ENCODE data around the gene TAF3.
"Not testable (repeated sequence)": the region's sequence is repeated elsewhere in the genome, so short reads cannot be mapped to it uniquely, and the experiment has no call there.

The TAF3 gene

DNA sequence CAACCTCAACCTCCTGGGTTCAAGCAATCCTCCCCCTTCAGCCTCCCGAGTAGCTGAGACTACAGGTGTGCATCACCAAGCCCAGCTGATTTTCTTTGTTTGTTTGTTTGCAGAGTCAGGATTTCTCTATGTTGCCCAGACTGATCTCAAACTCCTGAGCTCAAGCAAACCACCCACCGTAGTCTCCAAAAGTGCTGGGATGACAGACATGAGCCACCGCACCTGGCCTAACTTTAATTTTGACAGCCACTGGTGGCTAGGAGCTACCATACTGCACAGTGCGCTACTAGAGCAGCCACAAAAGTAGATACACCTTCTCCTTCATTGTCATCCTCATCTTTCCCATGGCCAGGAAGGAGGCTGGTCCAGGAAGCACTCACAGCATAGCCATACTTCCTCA is 205.0 kb downstream of the TAF3 start:
- no peaks in the 10 kb centered on the region for H3K27me3 ChIP-seq (ENCODE audit: insufficient read depth, low read length, poor library complexity)
- H3K9me3 ChIP-seq (ENCODE audit: insufficient read depth, low read length, severe bottlenecking): no peaks in the 10 kb centered on the region
- no peak overlapping the region for H3K4me3 ChIP-seq (ENCODE audit: low read depth in 1 of 2, low read length in 2 of 2)
- ATAC-seq (ENCODE audit: insufficient read depth, low read depth) (no peak), DNase-seq (no peak)
- no peak overlapping the region for H3K27ac ChIP-seq (ENCODE audit: low read length)
- no peak overlapping the region for H3K9ac ChIP-seq (ENCODE audit: low read depth, low read length)
- no peaks in the 10 kb centered on the region for H3K79me2 ChIP-seq (ENCODE audit: insufficient read depth, low read length)
- TF ChIP-seq, protein P1, sequence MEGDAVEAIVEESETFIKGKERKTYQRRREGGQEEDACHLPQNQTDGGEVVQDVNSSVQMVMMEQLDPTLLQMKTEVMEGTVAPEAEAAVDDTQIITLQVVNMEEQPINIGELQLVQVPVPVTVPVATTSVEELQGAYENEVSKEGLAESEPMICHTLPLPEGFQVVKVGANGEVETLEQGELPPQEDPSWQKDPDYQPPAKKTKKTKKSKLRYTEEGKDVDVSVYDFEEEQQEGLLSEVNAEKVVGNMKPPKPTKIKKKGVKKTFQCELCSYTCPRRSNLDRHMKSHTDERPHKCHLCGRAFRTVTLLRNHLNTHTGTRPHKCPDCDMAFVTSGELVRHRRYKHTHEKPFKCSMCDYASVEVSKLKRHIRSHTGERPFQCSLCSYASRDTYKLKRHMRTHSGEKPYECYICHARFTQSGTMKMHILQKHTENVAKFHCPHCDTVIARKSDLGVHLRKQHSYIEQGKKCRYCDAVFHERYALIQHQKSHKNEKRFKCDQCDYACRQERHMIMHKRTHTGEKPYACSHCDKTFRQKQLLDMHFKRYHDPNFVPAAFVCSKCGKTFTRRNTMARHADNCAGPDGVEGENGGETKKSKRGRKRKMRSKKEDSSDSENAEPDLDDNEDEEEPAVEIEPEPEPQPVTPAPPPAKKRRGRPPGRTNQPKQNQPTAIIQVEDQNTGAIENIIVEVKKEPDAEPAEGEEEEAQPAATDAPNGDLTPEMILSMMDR (IDR thresholded peaks at IDR 0.05; ENCODE audit: borderline replicate concordance, extremely low read depth, low read length, poor library complexity, severe bottlenecking): no peak
- no peak for TF ChIP-seq EZH2 (IDR thresholded peaks at IDR 0.05; ENCODE audit: borderline replicate concordance, low read depth, low read length, severe bottlenecking)
- no peak overlapping the region for H3K4me2 ChIP-seq (ENCODE audit: insufficient read depth, low read length)
- H3K36me3 ChIP-seq (ENCODE audit: insufficient read depth, low read length): no peaks in the 10 kb centered on the region
- no peaks in the 10 kb centered on the region for H3K4me1 ChIP-seq (ENCODE audit: insufficient read depth, low read length)
- no peaks in the 10 kb centered on the region for H4K20me1 ChIP-seq (ENCODE audit: insufficient read depth, low read length)
- no peak overlapping the region for H2AFZ ChIP-seq (ENCODE audit: low read depth, low read length)

DNA sequence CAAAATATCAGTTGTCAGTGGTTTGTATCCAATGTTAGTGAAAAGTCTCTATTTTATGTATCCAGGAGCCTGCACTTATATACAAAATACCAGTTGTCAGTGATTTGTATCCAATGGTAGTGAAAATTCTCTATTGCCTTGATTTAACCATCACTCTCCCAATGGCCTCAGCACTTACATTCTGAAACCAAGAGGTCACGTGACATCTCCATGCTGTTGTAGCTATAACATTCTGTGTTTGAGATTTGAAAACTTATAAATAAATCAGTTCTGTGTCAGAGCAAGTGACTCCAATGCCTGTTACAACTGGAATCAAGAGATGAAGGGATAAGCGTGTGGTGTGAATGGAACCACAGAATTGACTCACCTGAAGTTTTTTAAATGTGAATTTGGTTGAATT is 205.5 kb downstream of the TAF3 start:
- H4K20me1 ChIP-seq (ENCODE audit: insufficient read depth, low read length): no peaks in the 10 kb centered on the region
- no peaks in the 10 kb centered on the region for H3K27me3 ChIP-seq (ENCODE audit: insufficient read depth, low read length, poor library complexity)
- no peak overlapping the region for H3K27ac ChIP-seq (ENCODE audit: low read length)
- no peaks in the 10 kb centered on the region for H3K9me3 ChIP-seq (ENCODE audit: insufficient read depth, low read length, severe bottlenecking)
- no peak for TF ChIP-seq EZH2 (IDR thresholded peaks at IDR 0.05; ENCODE audit: borderline replicate concordance, low read depth, low read length, severe bottlenecking)
- TF ChIP-seq, protein P1 (IDR thresholded peaks at IDR 0.05; ENCODE audit: borderline replicate concordance, extremely low read depth, low read length, poor library complexity, severe bottlenecking): no peak
- no peaks in the 10 kb centered on the region for H3K4me1 ChIP-seq (ENCODE audit: insufficient read depth, low read length)
- H3K4me3 ChIP-seq (ENCODE audit: low read depth in 1 of 2, low read length in 2 of 2): no peak overlapping the region
- no peak overlapping the region for H3K9ac ChIP-seq (ENCODE audit: low read depth, low read length)
- H3K79me2 ChIP-seq (ENCODE audit: insufficient read depth, low read length): no peaks in the 10 kb centered on the region
- ATAC-seq (ENCODE audit: insufficient read depth, low read depth) (no peak), DNase-seq (no peak)
- no peaks in the 10 kb centered on the region for H3K36me3 ChIP-seq (ENCODE audit: insufficient read depth, low read length)
- no peak overlapping the region for H2AFZ ChIP-seq (ENCODE audit: low read depth, low read length)
- no peak overlapping the region for H3K4me2 ChIP-seq (ENCODE audit: insufficient read depth, low read length)

DNA sequence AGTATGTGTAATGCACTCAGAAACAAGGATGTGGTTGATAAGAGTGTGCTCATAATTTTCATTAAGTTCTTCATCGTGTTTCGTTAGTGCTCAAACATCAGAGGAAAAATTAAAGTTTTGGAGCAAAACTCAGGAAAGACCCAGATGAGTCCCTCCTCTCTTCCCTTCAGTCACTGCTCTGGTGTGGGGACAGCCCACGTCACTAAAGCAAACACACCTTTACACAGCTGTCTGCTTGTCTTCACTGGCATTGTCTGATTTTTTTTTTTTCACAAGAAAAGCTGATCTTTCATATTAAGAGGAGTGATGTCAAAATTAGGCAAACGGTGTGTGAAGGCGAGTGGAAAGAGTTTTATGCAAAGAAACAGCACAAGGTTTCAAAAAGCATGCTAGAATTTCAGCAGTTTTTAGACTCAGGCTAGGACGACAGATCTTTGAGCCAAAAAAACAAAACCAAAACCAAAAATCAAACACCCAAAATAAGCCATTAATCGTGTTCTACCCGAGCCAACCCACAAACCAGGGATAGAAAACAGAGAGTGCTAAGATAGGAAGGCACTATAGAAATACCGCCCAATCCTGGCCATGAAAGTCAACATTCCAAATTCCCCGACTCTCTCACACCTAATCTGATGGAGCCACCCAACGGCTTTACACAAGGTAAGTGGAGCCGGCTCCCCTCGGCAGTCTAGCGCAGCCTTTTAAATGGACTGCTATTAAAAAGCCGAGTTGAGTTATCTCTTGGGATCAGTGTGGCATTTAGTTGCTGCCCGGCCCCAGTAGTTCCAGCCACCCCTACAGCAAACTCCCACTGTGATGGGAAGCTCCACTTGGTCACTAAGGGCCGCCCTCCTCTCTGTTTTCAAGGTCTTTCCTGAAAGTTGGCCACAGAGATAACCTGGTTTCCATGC is 208.3 kb downstream of the TAF3 start:
- Histone ChIP-seq H3K27ac (ENCODE audit: low read length) (no peak overlapping the region), H3K79me2 (ENCODE audit: insufficient read depth, low read length) (no peaks in the 10 kb centered on the region), H3K4me2 (ENCODE audit: insufficient read depth, low read length) (no peak overlapping the region), H2AFZ (ENCODE audit: low read depth, low read length) (no peak overlapping the region), H4K20me1 (ENCODE audit: insufficient read depth, low read length) (no peaks in the 10 kb centered on the region), H3K4me3 (ENCODE audit: low read depth in 1 of 2, low read length in 2 of 2) (no peak overlapping the region), H3K9ac (ENCODE audit: low read depth, low read length) (no peak overlapping the region), H3K4me1 (ENCODE audit: insufficient read depth, low read length) (no peaks in the 10 kb centered on the region), H3K27me3 (ENCODE audit: insufficient read depth, low read length, poor library complexity) (no peaks in the 10 kb centered on the region), H3K9me3 (ENCODE audit: insufficient read depth, low read length, severe bottlenecking) (no peaks in the 10 kb centered on the region), H3K36me3 (ENCODE audit: insufficient read depth, low read length) (no peaks in the 10 kb centered on the region)
- TF ChIP-seq, protein P1 (IDR thresholded peaks at IDR 0.05; ENCODE audit: borderline replicate concordance, extremely low read depth, low read length, poor library complexity, severe bottlenecking): no peak
- no peak for TF ChIP-seq EZH2 (IDR thresholded peaks at IDR 0.05; ENCODE audit: borderline replicate concordance, low read depth, low read length, severe bottlenecking)
- no peak for ATAC-seq (ENCODE audit: insufficient read depth, low read depth)
- DNase-seq: no peak

DNA sequence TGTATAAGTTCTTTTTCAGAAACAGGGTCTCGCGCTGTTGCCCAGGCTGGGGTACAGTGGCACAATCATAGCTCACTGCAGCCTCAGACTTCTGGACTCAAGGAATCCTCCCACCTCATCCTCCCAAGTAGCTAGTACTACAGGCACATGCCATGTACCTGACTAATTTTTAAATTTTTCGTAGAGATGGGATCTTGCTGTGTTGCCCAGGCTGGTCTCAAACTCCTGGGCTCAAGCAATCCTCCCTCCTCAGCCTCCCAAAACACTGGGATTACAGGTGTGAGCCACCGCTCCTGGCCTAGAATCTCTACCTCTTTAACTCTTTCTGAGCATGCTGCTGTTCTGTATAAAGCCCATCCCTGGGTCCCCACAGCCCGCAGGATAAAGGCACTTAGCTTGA is 212.9 kb downstream of the TAF3 start:
- not testable (repeated sequence) for H3K27me3 ChIP-seq (ENCODE audit: insufficient read depth, low read length, poor library complexity); H3K9me3 ChIP-seq (ENCODE audit: insufficient read depth, low read length, severe bottlenecking); H3K4me2 ChIP-seq (ENCODE audit: insufficient read depth, low read length); DNase-seq; ATAC-seq (ENCODE audit: insufficient read depth, low read depth); H3K4me3 ChIP-seq (ENCODE audit: low read depth in 1 of 2, low read length in 2 of 2); H3K36me3 ChIP-seq (ENCODE audit: insufficient read depth, low read length); H4K20me1 ChIP-seq (ENCODE audit: insufficient read depth, low read length); H3K27ac ChIP-seq (ENCODE audit: low read length); H2AFZ ChIP-seq (ENCODE audit: low read depth, low read length); H3K79me2 ChIP-seq (ENCODE audit: insufficient read depth, low read length); H3K9ac ChIP-seq (ENCODE audit: low read depth, low read length); H3K4me1 ChIP-seq (ENCODE audit: insufficient read depth, low read length)

Measured in DND-41 (cell line).